Gastroesophageal sphincter (tissue), 4 donors: ENCODE data around the gene TMEM82. TPM values are rescaled to one million over a fixed set of nuclear protein-coding genes. Genes with fewer than 3 reads are reported as not detected.

Experiments used
- ATAC-seq: fragments of 150-250 bp; one replicate; pipeline ENCODE4 v1.9.1; 2016; ENCODE audit warnings: mild to moderate bottlenecking, moderate library complexity
- H3K27ac ChIP-seq, 4 donors: fragments of 200-600 bp; sonication (generic) in 3 of 4; 1 replicate in 3 of 4; 2 replicates in 1 of 4; pipeline ENCODE4 v1.5.1; 2016 to 2019
- H3K27me3 ChIP-seq: fragments of 200-600 bp; sonication (generic); one replicate; pipeline ENCODE4 v1.5.1; 2019
- H3K36me3 ChIP-seq, 2 donors: fragments of 200-600 bp; sonication (generic); one replicate each; pipeline ENCODE4 v1.5.1; 2019; ENCODE audit warnings: control low read depth in 1 of 2
- H3K4me1 ChIP-seq, 3 donors: fragments of 200-600 bp; sonication (generic); 1 replicate in 2 of 3; 2 replicates in 1 of 3; pipeline ENCODE4 v1.5.1; 2016 to 2019; ENCODE audit warnings: control low read depth in 2 of 3
- H3K4me3 ChIP-seq, 2 donors: fragments of 200-600 bp; sonication (generic); one replicate each; pipeline ENCODE4 v1.5.1; 2019; ENCODE audit warnings: mild to moderate bottlenecking in 1 of 2, moderate library complexity in 1 of 2
- H3K9me3 ChIP-seq, 3 donors: fragments of 200-600 bp; sonication (generic); one replicate each; pipeline ENCODE4 v1.5.1; 2017 to 2019; ENCODE audit warnings: control low read depth in 2 of 3
- EP300 ChIP-seq: sonication (generic); formaldehyde crosslinking; IDR thresholded peaks from one replicate; pipeline ENCODE4 v1.6.1; 2017; ENCODE audit warnings: antibody characterized with exemption, mild to moderate bottlenecking
- POLR2A ChIP-seq, 2 donors: fragments of 450-650 bp; IDR thresholded peaks; one replicate each; pipeline ENCODE4 v1.6.1; 2017; ENCODE audit warnings: antibody characterized with exemption in 2 of 2, mild to moderate bottlenecking in 2 of 2, moderate library complexity in 1 of 2
- POLR2AphosphoS5 ChIP-seq: sonication (generic); formaldehyde crosslinking; IDR thresholded peaks from one replicate; pipeline ENCODE4 v1.6.1; 2017; ENCODE audit warnings: antibody characterized with exemption
- WGBS, 2 donors: methylation state at CpG; one replicate each; pipeline ENCODE4 v1.1.5; 2018; ENCODE audit warnings: low coverage in 1 of 2; 5-methylcytosine and 5-hydroxymethylcytosine counted together
- total RNA-seq, 4 donors: library from RNA; depleted of rRNA; stranded (reverse); fragments of >200 nt; gene quantifications; one replicate each; pipeline ENCODE4 v1.1.0, GENCODE V29; 2016
- TF ChIP-seq, protein P1 (sequence below), 4 experiments: fragments of 200-600 bp in 2 of 4; fragments of 450-650 bp in 2 of 4; sonication (generic) in 1 of 4; IDR thresholded peaks; one replicate each; pipeline ENCODE4 v1.5.1; 2017 to 2019; ENCODE audit warnings: antibody characterized with exemption in 4 of 4, mild to moderate bottlenecking in 2 of 4, moderate library complexity in 2 of 4

TMEM82 gene
- total RNA-seq, 4 donors from 2014 or later = not detected

DNA sequence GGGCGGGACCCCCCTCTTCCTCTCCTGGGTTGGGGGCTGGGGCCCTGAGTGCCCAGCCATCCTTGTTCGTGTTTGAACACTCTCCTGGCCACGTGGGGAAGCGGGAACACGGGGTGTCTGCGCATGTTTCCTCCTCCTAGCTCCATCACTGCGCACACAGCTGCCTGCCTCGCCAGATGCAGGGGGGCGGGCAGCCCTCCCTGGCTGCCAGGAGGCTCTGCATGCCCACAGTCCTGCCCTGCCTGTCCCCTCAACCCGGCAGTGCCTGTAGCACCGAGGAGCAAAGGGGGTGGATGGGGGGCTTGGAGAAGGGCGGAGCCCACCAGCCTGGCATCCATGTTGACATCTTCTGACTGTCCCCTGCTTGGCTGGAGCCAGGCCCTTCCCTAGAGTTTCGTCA lies 8.0 kb upstream of the TMEM82 start:
- TF ChIP-seq, protein P1, sequence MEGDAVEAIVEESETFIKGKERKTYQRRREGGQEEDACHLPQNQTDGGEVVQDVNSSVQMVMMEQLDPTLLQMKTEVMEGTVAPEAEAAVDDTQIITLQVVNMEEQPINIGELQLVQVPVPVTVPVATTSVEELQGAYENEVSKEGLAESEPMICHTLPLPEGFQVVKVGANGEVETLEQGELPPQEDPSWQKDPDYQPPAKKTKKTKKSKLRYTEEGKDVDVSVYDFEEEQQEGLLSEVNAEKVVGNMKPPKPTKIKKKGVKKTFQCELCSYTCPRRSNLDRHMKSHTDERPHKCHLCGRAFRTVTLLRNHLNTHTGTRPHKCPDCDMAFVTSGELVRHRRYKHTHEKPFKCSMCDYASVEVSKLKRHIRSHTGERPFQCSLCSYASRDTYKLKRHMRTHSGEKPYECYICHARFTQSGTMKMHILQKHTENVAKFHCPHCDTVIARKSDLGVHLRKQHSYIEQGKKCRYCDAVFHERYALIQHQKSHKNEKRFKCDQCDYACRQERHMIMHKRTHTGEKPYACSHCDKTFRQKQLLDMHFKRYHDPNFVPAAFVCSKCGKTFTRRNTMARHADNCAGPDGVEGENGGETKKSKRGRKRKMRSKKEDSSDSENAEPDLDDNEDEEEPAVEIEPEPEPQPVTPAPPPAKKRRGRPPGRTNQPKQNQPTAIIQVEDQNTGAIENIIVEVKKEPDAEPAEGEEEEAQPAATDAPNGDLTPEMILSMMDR (IDR thresholded peaks at IDR 0.05) = no peak
- TF ChIP-seq EP300 = no peak
- TF ChIP-seq POLR2AphosphoS5 = no peak
- no peak for TF ChIP-seq POLR2A (IDR thresholded peaks at IDR 0.05)
- 67% methylated on average over 1 of the region's 13 CpGs; no CpG with 5 or more reads in 1 of the 2 donors for WGBS, 2 donors
- no peak for ATAC-seq

GRCh38 chr1:15734901-15735300 lies 7.4 kb upstream of the TMEM82 start:
- Histone ChIP-seq H3K27me3 (no peaks in the 10 kb centered on the region), H3K4me3 (no peak overlapping the region), H3K9me3 (no peaks in the 10 kb centered on the region), H3K27ac (peak overlapping the region in 1 of 4 donors; percentile 21), H3K4me1 (peaks cover 0 to 22% (median 9%) of the 10 kb centered on the region in 3 donors), H3K36me3 (peaks cover 0 to 54% of the 10 kb centered on the region in 2 donors)
- no peak for TF ChIP-seq EP300
- no peak for TF ChIP-seq POLR2AphosphoS5
- no peak for TF ChIP-seq POLR2A (IDR thresholded peaks at IDR 0.05)
- WGBS, 2 donors = no CpG with 5 or more reads among the region's 17 CpGs
- no peak for ATAC-seq

More for the DNA sequence above, 8.0 kb upstream of the TMEM82 start:
- H3K9me3 ChIP-seq = no peaks in the 10 kb centered on the region
- H3K27me3 ChIP-seq = no peaks in the 10 kb centered on the region
- H3K36me3 ChIP-seq = peaks cover 0 to 60% of the 10 kb centered on the region in 2 donors
- H3K4me3 ChIP-seq = no peak overlapping the region
- peaks cover 0 to 22% (median 9%) of the 10 kb centered on the region in 3 donors for H3K4me1 ChIP-seq
- H3K27ac ChIP-seq = no peak overlapping the region

DNA sequence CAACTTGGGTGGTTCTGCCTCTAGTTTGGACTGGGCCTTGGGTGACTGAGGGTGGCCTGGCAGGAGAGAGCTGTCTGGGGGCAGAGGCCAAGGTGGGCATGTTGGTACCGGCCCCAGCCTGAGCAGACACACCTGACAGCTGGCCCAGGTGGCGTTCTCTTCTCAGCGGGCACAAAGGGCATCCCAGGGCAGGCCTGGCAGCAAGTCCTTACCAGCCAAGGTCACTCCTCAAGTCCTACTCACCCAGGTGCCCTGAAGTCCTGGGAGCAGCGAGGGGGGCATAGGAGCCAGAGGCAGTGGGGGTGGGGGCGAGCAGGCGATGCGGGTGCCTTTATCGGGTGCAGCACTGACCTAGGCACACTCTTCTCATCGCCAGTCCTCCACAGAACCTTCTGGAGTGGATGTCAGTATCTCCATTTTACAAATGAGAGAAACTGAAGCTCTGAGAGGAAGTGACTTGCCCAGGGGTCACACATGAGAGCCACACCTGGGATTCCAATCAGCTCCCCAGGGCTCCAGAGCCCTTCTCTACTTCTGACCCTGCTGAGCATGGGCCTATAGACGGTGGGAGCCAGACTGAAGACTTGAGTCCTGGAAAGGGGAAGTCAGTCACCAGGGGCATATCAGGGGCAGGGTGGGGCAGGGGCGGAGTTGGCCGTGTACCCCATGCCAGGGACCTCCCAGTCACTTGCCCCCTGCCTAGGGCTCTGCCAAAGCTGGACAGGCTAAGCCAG lies 6.8 kb upstream of the TMEM82 start:
- H3K36me3 ChIP-seq = peaks cover 0 to 49% of the 10 kb centered on the region in 2 donors
- peak; percentile 4 for ATAC-seq
- 91% methylated on average over 4 of the region's 12 CpGs; no CpG with 5 or more reads in 1 of the 2 donors for WGBS, 2 donors
- no peak overlapping the region for H3K4me3 ChIP-seq
- no peaks in the 10 kb centered on the region for H3K9me3 ChIP-seq
- peak overlapping the region in 3 of 4 donors; percentile 21 to 68 (median 39) for H3K27ac ChIP-seq
- no peak for TF ChIP-seq EP300
- no peak for TF ChIP-seq POLR2AphosphoS5
- TF ChIP-seq, protein P1 (IDR thresholded peaks at IDR 0.05) = no peak
- TF ChIP-seq POLR2A (IDR thresholded peaks at IDR 0.05) = no peak
- peaks cover 0 to 22% (median 9%) of the 10 kb centered on the region in 3 donors for H3K4me1 ChIP-seq
- H3K27me3 ChIP-seq = no peaks in the 10 kb centered on the region

DNA sequence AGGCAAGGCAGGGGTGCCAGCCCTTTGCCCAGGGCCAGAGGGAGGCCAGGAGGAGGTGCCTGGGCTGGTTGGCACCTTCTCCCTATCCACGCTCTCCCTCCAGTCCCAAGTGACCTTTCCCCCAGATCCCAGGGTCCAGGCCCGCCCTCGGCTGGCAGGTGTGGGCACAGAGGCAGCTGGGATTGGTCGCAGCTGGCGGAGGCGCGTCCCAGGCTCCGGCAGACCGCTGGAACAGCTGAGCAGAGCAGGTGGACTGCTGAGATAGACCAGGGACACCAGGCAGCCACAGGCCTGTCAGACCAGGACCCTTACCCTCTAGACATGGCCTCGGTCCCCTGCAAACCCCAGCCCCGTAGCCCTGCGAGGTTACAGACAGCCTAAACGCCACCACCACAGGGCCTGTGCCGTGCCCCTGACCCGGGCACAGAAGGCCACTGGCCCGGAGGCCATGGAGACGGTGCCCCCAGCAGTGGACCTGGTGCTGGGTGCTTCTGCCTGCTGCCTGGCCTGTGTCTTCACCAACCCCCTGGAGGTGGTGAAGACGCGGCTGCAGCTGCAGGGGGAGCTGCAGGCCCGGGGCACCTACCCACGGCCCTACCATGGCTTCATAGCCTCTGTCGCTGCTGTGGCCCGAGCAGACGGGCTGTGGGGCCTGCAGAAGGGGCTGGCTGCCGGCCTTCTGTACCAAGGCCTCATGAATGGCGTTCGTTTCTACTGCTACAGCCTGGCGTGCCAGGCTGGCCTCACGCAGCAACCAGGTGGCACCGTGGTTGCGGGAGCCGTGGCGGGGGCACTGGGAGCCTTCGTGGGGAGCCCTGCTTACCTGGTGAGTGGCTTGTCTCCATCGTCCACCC lies 6.0 kb upstream of the TMEM82 start, which contains the start of gene SLC25A34:
Gene SLC25A34, plus strand, starts transcription at position 221 of the 854 bp plus-strand sequence. Its CDS starts 228 bp downstream, at position 449.
- Histone ChIP-seq H3K4me3 (no peak within 1 kb of the TSS), H3K9me3 (no peaks in the 10 kb centered on the region), H3K27me3 (no peaks in the 10 kb centered on the region), H3K36me3 (peaks cover 0 to 41% of the 10 kb centered on the region in 2 donors), H3K27ac (peak within 1 kb of the TSS in 3 of 4 donors; percentile 21 to 68 (median 39)), H3K4me1 (peaks cover 0 to 23% (median 9%) of the 10 kb centered on the region in 3 donors)
- WGBS, 2 donors = 20% methylated on average over 1 of the region's 35 CpGs; no CpG with 5 or more reads in 1 of the 2 donors
- no peak for TF ChIP-seq POLR2A (IDR thresholded peaks at IDR 0.05)
- TF ChIP-seq POLR2AphosphoS5 = peak; percentile 39
- ATAC-seq = peak; percentile 31

DNA sequence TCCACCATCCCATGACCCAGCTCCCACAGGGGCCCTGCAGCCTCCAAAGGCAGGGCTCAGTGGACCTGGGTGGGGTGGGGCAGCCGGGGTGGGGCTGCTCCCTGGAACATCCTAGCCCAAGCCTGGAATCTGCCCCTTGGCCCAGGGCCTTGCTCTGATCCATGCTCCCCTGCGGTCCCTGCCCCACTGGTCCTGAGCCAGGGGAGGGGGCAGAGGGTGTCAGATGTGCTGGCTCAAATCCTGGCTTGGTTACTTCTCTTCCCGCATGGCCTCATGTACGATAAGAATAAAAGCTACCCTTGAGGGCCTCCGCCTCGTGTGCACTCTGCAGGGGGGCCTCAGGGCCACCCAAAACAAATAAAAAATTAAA lies 5.4 kb upstream of the TMEM82 start:
- peaks cover 0 to 35% of the 10 kb centered on the region in 2 donors for H3K36me3 ChIP-seq
- H3K4me3 ChIP-seq = no peak overlapping the region
- H3K27ac ChIP-seq = peak overlapping the region in 3 of 4 donors; percentile 21 to 68 (median 39)
- TF ChIP-seq POLR2AphosphoS5 (no peak), POLR2A (IDR thresholded peaks at IDR 0.05) (no peak), EP300 (no peak)
- TF ChIP-seq, protein P1 (IDR thresholded peaks at IDR 0.05) = no peak
- H3K4me1 ChIP-seq = peaks cover 0 to 28% (median 9%) of the 10 kb centered on the region in 3 donors
- 60% methylated on average over 1 of the region's 6 CpGs; no CpG with 5 or more reads in 1 of the 2 donors for WGBS, 2 donors
- ATAC-seq = no peak
- no peaks in the 10 kb centered on the region for H3K27me3 ChIP-seq
- no peaks in the 10 kb centered on the region for H3K9me3 ChIP-seq
